Liver (tissue), 9 donors: ENCODE measurements around the gene NF2. TPM values are rescaled to one million over a fixed set of nuclear protein-coding genes. Genes with fewer than 3 reads are reported as not detected.

ENCODE experiments used
- DNase-seq: peaks from one replicate; pipeline ENCODE4 v3.0.0-alpha.2; 2017; ENCODE audit warnings: low spot score
- H3K27ac ChIP-seq, 2 donors: one replicate each; pipeline ENCODE4 v1.7.0; 2013; ENCODE audit warnings: inconsistent platforms in 2 of 2, low read length in 2 of 2, control low read depth in 1 of 2, low read depth in 1 of 2, mild to moderate bottlenecking in 1 of 2
- H3K27me3 ChIP-seq, 4 donors: one replicate each; pipeline versions ENCODE4 v1.6.1 to v1.7.0; 2013; ENCODE audit warnings: low read length in 3 of 4, inconsistent platforms in 1 of 4, mild to moderate bottlenecking in 1 of 4, moderate library complexity in 1 of 4; ENCODE audit not compliant: control insufficient read depth in 4 of 4, insufficient read depth in 4 of 4
- H3K36me3 ChIP-seq, 4 donors: one replicate each; pipeline versions ENCODE4 v1.6.1 to v1.7.0; 2013; ENCODE audit warnings: low read length in 3 of 4, mild to moderate bottlenecking in 3 of 4, low read depth in 1 of 4, moderate library complexity in 1 of 4; ENCODE audit not compliant: control insufficient read depth in 4 of 4, insufficient read depth in 3 of 4
- H3K4me1 ChIP-seq, 4 donors: one replicate each; pipeline versions ENCODE4 v1.6.1 to v1.7.0; 2013; ENCODE audit warnings: low read length in 3 of 4, mild to moderate bottlenecking in 3 of 4, moderate library complexity in 1 of 4; ENCODE audit not compliant: control insufficient read depth in 4 of 4, insufficient read depth in 4 of 4
- H3K4me3 ChIP-seq, 3 donors: one replicate each; pipeline versions ENCODE4 v1.6.1 to v1.7.0; 2013; ENCODE audit warnings: low read length in 3 of 3, control low read depth in 1 of 3, low read depth in 1 of 3, mild to moderate bottlenecking in 1 of 3
- H3K9ac ChIP-seq, 2 donors: one replicate each; pipeline ENCODE4 v1.7.0; 2013; ENCODE audit warnings: low read length in 2 of 2, mild to moderate bottlenecking in 2 of 2, moderate library complexity in 2 of 2, control low read depth in 1 of 2, low read depth in 1 of 2
- H3K9me3 ChIP-seq, 4 donors: one replicate each; pipeline versions ENCODE4 v1.6.1 to v1.7.0; 2013; ENCODE audit warnings: low read length in 3 of 4; ENCODE audit not compliant: control insufficient read depth in 4 of 4
- EGR1 ChIP-seq, 2 donors: IDR thresholded peaks; 2 replicates each; pipeline ENCODE4 v1.6.1; 2016 to 2018; ENCODE audit warnings: antibody characterized with exemption in 2 of 2, low read depth in 2 of 2
- FOXA1 ChIP-seq: IDR thresholded peaks from 2 replicates; pipeline ENCODE4 v1.6.1; 2016; ENCODE audit warnings: antibody characterized with exemption
- FOXA2 ChIP-seq: IDR thresholded peaks from 2 replicates; pipeline ENCODE4 v1.6.1; 2016; ENCODE audit warnings: antibody characterized with exemption
- GABPA ChIP-seq, 2 donors: IDR thresholded peaks in 1 of 2; conservative IDR thresholded peaks in 1 of 2; 2 replicates each; pipeline ENCODE4 v1.6.1; 2016; ENCODE audit warnings: antibody characterized with exemption in 2 of 2, mild to moderate bottlenecking in 1 of 2, moderate library complexity in 1 of 2
- HNF4A ChIP-seq, 2 donors: conservative IDR thresholded peaks; 2 replicates each; pipeline ENCODE4 v1.6.1; 2016; ENCODE audit warnings: antibody characterized with exemption in 2 of 2, mild to moderate bottlenecking in 2 of 2
- JUND ChIP-seq, 2 donors: IDR thresholded peaks; 2 replicates each; pipeline ENCODE4 v1.6.1; 2016; ENCODE audit warnings: antibody characterized with exemption in 2 of 2
- NR2F2 ChIP-seq: IDR thresholded peaks from 2 replicates; pipeline ENCODE4 v1.6.1; 2016; ENCODE audit warnings: antibody characterized with exemption
- RAD21 ChIP-seq, 2 donors: IDR thresholded peaks; 2 replicates each; pipeline ENCODE4 v1.6.1; 2016; ENCODE audit warnings: antibody characterized with exemption in 2 of 2, mild to moderate bottlenecking in 2 of 2
- SP1 ChIP-seq: IDR thresholded peaks from 2 replicates; pipeline ENCODE4 v1.6.1; 2018; ENCODE audit warnings: antibody characterized with exemption, mild to moderate bottlenecking
- TAF1 ChIP-seq: conservative IDR thresholded peaks from 2 replicates; pipeline ENCODE4 v1.6.1; 2016; ENCODE audit warnings: antibody characterized with exemption, mild to moderate bottlenecking
- YY1 ChIP-seq: IDR thresholded peaks from 2 replicates; pipeline ENCODE4 v1.6.1; 2016; ENCODE audit warnings: antibody characterized with exemption, mild to moderate bottlenecking
- WGBS: extraction: QIAGEN DNeasy Blood & Tissue Kit; methylation state at CpG from one replicate; pipeline ENCODE4 v1.1.7; 2013; 5-methylcytosine and 5-hydroxymethylcytosine counted together
- polyA plus RNA-seq, 2 donors: library from polyadenylated mRNA; stranded (reverse) in 1 of 2; unstranded in 1 of 2; fragments of 200-250 nt in 1 of 2; fragments of >200 nt in 1 of 2; fragmentation: Nextera tagmentation in 1 of 2; extraction: Ambion mirVana in 1 of 2; gene quantifications; one replicate each; pipeline versions ENCODE4 v1.2.1 to v1.2.3, GENCODE V29; 2013 to 2015
- total RNA-seq, 2 donors: library from RNA; depleted of rRNA; stranded (reverse); fragments of >200 nt; gene quantifications; one replicate each; pipeline ENCODE4 v1.2.3, GENCODE V29; 2014
- TF ChIP-seq, protein P1 (sequence below): IDR thresholded peaks from 2 replicates; pipeline ENCODE4 v1.6.1; 2016; ENCODE audit warnings: antibody characterized with exemption
- TF ChIP-seq, protein P2 (sequence below): fragments of 150-350 bp; IDR thresholded peaks from 2 replicates; pipeline ENCODE4 v1.5.1; 2017; ENCODE audit warnings: improper control_type of control experiment, low read depth, low read length; ENCODE audit not compliant: missing input control
- TF ChIP-seq, protein P3 (sequence below): IDR thresholded peaks from 2 replicates; pipeline ENCODE4 v1.6.1; 2016; ENCODE audit warnings: antibody characterized with exemption, mild to moderate bottlenecking
- TF ChIP-seq, protein P4 (sequence below): IDR thresholded peaks from 2 replicates; pipeline ENCODE4 v1.6.1; 2016; ENCODE audit warnings: antibody characterized with exemption
- TF ChIP-seq, protein P5 (sequence below): IDR thresholded peaks from 2 replicates; pipeline ENCODE4 v1.6.1; 2016; ENCODE audit warnings: antibody characterized with exemption
- donor health status: healthy.
- donor health status: healthy.
- donor health status: healthy.
- donor health status: healthy.
- donor health status: healthy.

Gene NF2
- total and polyA plus RNA-seq, 4 donors, result 6.2 to 25.2 (median 11.2) TPM

DNA sequence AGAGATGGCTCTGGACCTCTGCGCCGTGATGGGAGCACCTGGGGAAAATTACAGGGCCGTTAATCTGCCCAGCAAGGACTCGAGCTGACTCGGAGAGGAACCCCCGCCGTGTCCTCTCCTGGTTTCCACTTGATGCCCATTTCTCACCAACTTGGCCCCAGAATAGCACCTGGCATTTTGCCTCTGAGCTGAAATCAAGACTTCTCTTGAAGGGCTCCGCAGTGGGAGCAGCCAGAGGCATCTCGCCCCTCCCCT, 97.4 kb downstream of the NF2 start:
- no peak overlapping the region for H3K27ac ChIP-seq
- 52% methylated on average over 9 of the region's 9 CpGs for WGBS
- DNase-seq, result no peak
- H3K4me3 ChIP-seq, result no peak overlapping the region
- H3K4me1 ChIP-seq, result no peaks in the 10 kb centered on the region
- no peaks in the 10 kb centered on the region for H3K36me3 ChIP-seq
- TF ChIP-seq, protein P1, sequence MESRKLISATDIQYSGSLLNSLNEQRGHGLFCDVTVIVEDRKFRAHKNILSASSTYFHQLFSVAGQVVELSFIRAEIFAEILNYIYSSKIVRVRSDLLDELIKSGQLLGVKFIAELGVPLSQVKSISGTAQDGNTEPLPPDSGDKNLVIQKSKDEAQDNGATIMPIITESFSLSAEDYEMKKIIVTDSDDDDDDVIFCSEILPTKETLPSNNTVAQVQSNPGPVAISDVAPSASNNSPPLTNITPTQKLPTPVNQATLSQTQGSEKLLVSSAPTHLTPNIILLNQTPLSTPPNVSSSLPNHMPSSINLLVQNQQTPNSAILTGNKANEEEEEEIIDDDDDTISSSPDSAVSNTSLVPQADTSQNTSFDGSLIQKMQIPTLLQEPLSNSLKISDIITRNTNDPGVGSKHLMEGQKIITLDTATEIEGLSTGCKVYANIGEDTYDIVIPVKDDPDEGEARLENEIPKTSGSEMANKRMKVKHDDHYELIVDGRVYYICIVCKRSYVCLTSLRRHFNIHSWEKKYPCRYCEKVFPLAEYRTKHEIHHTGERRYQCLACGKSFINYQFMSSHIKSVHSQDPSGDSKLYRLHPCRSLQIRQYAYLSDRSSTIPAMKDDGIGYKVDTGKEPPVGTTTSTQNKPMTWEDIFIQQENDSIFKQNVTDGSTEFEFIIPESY, result no peak
- TF ChIP-seq, protein P2, sequence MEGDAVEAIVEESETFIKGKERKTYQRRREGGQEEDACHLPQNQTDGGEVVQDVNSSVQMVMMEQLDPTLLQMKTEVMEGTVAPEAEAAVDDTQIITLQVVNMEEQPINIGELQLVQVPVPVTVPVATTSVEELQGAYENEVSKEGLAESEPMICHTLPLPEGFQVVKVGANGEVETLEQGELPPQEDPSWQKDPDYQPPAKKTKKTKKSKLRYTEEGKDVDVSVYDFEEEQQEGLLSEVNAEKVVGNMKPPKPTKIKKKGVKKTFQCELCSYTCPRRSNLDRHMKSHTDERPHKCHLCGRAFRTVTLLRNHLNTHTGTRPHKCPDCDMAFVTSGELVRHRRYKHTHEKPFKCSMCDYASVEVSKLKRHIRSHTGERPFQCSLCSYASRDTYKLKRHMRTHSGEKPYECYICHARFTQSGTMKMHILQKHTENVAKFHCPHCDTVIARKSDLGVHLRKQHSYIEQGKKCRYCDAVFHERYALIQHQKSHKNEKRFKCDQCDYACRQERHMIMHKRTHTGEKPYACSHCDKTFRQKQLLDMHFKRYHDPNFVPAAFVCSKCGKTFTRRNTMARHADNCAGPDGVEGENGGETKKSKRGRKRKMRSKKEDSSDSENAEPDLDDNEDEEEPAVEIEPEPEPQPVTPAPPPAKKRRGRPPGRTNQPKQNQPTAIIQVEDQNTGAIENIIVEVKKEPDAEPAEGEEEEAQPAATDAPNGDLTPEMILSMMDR, result no peak
- TF ChIP-seq, protein P3, sequence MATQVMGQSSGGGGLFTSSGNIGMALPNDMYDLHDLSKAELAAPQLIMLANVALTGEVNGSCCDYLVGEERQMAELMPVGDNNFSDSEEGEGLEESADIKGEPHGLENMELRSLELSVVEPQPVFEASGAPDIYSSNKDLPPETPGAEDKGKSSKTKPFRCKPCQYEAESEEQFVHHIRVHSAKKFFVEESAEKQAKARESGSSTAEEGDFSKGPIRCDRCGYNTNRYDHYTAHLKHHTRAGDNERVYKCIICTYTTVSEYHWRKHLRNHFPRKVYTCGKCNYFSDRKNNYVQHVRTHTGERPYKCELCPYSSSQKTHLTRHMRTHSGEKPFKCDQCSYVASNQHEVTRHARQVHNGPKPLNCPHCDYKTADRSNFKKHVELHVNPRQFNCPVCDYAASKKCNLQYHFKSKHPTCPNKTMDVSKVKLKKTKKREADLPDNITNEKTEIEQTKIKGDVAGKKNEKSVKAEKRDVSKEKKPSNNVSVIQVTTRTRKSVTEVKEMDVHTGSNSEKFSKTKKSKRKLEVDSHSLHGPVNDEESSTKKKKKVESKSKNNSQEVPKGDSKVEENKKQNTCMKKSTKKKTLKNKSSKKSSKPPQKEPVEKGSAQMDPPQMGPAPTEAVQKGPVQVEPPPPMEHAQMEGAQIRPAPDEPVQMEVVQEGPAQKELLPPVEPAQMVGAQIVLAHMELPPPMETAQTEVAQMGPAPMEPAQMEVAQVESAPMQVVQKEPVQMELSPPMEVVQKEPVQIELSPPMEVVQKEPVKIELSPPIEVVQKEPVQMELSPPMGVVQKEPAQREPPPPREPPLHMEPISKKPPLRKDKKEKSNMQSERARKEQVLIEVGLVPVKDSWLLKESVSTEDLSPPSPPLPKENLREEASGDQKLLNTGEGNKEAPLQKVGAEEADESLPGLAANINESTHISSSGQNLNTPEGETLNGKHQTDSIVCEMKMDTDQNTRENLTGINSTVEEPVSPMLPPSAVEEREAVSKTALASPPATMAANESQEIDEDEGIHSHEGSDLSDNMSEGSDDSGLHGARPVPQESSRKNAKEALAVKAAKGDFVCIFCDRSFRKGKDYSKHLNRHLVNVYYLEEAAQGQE, result no peak
- TF ChIP-seq TAF1, result no peak
- no peak for TF ChIP-seq SP1
- no peak for TF ChIP-seq EGR1 (IDR thresholded peaks at IDR 0.05; ENCODE audit: low read depth in 2 of 2)
- no peak for TF ChIP-seq JUND (IDR thresholded peaks at IDR 0.05)
- TF ChIP-seq RAD21 (IDR thresholded peaks at IDR 0.05), result no peak
- TF ChIP-seq NR2F2, result no peak
- TF ChIP-seq, protein P4, sequence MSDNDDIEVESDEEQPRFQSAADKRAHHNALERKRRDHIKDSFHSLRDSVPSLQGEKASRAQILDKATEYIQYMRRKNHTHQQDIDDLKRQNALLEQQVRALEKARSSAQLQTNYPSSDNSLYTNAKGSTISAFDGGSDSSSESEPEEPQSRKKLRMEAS, result no peak
- TF ChIP-seq GABPA (IDR thresholded peaks at IDR 0.05 in 1 of 2, conservative IDR thresholded peaks at IDR 0.05 in 1 of 2), result no peak
- no peak for TF ChIP-seq HNF4A (conservative IDR thresholded peaks at IDR 0.05)
- no peak for TF ChIP-seq FOXA2
- no peak for TF ChIP-seq FOXA1
- TF ChIP-seq, protein P5, sequence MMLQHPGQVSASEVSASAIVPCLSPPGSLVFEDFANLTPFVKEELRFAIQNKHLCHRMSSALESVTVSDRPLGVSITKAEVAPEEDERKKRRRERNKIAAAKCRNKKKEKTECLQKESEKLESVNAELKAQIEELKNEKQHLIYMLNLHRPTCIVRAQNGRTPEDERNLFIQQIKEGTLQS, result no peak
- no peak for TF ChIP-seq YY1
- no peak overlapping the region for H3K9ac ChIP-seq
- no peaks in the 10 kb centered on the region for H3K27me3 ChIP-seq
- H3K9me3 ChIP-seq, result no peaks in the 10 kb centered on the region
